ENCODE data around the gene LYPD6B.

Gene LYPD6B, protein sequence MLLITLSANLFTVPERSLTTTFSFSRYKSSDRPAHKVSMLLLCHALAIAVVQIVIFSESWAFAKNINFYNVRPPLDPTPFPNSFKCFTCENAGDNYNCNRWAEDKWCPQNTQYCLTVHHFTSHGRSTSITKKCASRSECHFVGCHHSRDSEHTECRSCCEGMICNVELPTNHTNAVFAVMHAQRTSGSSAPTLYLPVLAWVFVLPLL

DNA sequence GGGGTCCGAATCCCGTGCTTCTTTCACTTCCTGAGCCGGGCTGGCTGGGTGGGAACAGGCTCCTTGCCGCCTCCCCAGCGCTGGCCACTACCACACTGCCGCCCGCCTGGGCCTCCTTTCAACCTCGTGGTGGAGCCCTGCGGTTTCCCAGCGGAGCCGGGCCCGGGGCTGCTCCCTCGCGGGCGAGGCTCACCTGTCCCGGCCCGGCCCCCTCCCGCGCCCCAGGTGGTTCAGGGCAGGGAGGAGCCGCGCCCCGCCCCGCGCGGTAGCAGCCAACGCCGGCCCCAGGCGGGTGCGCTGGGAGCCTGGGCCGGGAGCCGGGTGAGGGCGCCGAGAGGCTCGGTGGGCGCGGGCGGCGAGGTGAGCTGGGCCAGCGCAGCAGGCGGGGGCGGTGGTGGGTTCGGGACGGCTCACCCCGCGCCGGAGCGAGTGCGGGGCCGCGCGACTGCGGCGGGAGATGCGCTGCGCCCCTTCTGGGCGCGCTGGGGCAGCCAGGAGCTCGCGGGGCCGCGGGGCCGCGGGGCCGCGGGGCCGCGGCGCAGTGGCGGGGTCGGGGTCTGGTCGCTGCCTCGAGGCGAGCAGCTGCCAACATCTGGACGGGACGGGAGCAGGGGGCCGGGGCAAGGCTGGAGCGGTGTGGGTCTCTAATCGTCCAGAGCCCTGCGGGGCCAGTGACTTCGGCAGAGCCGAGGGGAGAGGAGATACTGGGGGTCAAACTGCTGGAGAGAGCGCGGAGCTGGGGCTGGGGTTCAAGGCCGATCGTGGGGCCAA lies at the start of gene LYPD6B:
Gene LYPD6B (plus strand): TSS at position 258 of the 771 bp plus-strand sequence. CDS start 92,250 bp downstream, outside the sequence.
- DNase-seq (ENCODE audit: low spot score), result no peak

DNA sequence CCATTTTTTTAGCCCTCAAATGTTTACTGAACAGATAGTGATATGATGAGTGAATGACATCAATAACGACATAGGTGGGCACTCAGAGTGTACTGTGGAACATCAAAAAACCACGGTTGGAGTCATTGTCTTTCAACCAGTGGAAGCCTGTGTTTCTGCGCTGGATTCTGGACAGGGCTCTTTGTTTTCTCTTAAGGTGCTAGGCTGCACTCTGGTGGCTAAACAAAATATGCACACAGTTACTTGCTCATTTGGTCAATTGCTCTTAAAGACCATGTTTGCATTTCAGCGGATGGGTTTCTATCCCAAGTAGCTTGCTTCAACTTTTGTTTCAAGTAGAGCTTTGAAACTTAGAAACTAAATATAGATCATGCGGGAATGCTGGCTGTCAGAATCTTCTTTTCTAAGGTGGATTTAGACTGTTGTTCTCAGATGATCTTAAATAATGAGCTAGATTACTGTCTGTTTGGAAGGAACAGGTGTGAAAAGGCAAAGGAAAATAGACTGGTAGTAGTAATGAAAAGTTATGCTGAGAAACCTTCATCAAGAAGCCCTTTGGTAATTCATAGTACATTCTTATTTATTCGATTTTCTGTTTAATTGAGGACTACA lies 48.5 kb upstream of the LYPD6B start:
- DNase-seq (ENCODE audit: low spot score), result peak; percentile 95

DNA sequence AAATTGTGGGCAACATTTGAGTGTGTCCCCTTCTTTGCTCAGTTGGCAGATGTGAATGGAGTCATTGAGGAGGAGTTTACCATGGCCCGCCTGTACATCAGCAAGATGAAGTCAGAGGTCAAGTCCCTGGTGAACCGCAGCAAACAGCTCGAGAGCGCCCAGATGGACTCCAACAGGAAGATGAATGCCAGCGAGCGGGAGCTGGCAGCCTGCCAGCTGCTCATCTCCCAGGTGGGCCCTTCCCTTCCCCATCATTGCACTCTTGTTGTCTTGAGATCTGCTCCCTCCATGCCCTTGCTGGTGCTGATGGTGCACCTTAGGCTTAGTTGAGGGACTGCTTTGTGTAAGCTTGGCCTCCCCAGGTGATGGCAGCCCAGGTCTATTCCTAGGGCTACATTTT lies 47.5 kb upstream of the LYPD6B start:
- DNase-seq (ENCODE audit: low spot score), result no peak

DNA sequence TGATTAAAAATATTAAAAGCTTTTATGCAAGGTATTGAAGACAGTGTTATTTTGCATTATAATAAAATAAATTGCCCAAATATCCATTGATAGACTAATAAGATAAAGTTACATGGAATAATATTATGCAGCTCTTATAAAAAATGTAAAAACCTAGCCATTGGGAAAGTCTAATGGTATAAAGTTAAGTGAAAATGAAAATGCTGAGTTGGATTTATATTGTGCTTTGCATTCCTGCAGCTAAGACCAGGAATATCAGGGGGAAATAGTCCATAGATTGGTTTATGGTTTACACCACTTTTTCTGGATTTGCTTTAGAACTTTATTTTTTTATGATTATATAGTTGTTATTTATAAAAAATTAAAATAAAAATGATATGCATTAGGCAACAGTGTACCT lies 46.1 kb upstream of the LYPD6B start:
- no peak for DNase-seq (ENCODE audit: low spot score)

DNA sequence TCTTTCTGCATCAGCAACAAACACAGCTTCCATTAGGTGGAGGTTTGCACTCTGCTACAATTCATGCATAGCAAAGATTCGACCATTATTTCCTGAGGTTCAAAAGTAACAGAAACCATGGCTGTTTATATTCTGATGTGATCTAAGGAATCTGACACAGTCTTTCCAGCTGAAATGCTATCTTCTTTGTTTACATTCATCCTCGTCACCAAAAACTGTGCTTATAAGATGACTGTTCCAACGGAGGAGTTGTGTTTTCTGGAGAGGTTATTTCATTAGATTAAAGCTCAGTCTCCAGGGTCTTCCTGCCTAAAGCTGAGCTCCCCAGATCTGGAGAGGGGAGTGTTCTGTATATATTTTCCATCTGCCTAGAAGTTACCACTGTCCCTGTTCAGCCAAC lies 45.1 kb upstream of the LYPD6B start:
- DNase-seq (ENCODE audit: low spot score), result no peak

DNA sequence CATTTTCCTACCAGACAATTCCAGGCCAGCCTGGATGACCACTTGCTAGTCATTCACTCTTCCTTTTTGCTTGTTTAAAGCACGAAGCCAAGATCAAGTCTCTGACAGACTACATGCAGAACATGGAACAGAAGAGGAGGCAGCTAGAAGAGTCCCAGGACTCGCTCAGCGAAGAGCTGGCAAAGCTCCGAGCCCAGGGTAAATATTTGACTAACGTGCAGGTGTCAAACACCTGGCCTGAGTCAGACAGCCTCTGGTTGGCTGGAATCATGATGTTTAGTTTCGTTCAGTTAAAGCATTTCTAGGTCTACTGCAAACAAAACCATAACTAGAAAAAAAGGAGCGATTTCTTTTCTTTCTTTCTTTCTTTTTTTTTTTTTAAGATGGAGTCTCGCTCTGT lies 44.2 kb upstream of the LYPD6B start:
- no peak for DNase-seq (ENCODE audit: low spot score)

DNA sequence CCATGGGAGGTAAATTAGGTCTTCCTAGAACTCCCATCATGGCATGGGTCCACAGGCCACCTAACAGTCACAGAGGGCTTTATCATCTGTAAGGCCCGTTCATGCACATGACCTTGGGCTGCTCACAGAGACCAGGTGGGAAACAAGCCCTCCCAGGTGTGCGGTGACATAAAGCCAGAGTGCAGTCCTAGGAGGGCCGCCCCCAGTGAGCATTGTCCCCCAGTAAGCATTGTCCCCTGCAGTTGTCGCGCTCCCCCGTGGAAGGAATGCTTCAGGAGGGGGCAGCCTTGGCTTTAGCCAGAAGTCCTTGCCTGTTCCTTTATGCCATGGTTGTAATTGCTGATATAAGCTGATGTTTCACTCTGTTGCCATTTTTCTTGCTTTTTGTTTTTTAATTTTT lies 41.7 kb upstream of the LYPD6B start:
- DNase-seq (ENCODE audit: low spot score), result no peak

DNA sequence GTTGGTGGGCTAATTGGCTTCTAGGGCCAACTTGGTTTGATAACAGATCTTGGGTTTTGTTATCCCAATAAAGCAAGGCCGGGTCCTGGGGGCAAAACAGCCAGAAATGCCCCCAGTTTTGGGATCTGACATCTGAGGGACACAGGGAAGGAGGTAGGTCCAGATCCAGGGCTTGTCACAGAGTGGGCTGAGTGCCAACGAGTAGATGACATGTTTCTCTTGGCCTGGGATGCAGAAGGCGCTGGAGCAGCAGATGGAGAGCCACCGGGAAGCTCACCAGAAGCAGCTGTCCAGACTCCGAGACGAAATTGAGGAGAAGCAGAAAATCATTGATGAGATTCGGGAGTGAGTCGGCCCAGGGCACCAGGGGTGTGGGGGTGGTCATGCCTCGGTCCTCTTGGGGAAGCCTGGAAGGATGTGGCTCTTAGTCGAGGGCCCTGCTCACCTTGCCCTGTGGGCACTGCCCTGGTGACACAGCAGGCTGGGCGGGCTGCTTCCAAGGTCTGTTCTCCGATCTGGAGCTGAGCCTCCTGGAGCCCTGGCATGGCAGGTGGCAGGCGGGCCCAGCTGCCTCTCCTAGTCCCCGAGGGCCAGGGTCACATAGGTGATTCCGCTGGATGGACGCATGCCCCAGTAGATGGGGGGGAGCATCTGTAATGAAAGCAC lies 40.2 kb upstream of the LYPD6B start:
- DNase-seq (ENCODE audit: low spot score), result no peak

DNA sequence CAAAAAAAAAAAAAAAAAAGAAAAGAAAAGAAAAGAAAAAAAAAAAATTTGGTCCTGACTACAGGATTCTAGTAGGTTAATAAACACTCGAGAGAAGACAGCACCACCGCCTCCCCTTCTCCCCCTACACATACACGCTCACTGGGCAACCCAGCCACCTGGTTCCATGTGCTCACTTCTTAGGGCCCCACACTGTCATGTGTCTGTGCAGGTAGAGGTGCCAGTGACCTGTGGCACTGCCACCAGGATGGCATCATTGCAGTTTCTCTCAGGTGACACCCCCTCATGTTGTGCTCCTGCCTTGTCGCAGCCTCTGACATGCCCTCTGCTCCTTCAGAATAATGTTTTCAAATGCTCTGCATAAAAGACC lies 39.7 kb upstream of the LYPD6B start:
- no peak for DNase-seq (ENCODE audit: low spot score)

DNA sequence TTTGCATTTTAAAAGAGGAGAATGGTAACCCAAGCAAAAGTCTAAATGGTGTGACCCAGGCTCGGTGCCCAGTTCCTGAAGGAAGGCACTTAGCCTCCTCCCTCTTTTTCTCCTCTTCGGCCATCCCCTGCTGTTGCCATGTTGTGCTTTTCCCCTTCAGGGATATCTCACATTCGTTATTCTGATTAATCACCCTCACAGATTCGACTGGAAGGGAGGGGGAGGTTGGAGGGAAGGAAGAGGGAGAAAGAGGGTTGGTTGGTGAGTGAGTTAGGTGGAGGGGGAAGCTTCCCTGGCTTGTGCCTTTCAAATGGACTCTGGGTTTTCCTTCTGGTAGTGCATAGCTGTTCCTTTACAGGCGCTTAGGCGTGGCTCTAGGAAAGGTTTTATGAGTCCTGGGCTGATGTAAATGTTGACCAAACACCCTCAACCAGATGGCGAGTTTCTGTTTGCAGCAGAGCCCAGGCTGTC lies 39.0 kb upstream of the LYPD6B start:
- no peak for DNase-seq (ENCODE audit: low spot score)

DNA sequence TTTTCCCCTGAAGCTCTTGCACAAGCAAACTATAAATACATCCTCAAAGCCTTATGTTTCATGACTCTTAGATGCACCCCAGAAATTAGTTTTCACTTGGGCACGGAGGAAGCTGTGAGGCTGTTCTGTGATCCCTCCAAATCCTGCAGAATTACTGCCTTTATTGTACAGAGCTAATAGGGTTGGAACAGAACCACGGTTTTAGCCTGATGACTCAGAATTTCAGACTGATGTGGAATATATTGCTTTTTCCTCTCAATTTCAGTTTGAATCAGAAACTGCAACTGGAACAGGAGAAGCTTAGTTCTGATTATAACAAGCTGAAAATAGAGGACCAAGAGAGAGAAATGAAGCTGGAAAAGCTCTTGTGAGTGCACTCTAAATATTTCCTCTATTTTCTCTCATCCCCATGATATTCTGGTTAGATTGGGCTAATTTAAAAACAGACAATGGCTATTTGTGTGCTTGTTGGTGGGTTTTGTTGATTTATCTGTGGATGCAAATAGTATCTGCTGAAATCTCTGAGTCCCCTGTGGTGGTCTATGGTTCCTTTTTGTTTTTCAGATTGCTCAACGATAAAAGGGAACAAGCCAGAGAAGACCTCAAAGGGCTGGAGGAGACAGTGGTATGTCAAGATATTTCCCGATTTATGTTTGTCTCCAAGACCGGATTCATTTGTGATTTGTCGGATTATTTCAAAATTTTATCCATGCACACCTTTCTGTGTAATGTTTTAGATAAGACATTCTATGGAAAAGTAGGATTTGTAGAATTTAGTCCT lies 38.2 kb upstream of the LYPD6B start:
- no peak for DNase-seq (ENCODE audit: low spot score)

DNA sequence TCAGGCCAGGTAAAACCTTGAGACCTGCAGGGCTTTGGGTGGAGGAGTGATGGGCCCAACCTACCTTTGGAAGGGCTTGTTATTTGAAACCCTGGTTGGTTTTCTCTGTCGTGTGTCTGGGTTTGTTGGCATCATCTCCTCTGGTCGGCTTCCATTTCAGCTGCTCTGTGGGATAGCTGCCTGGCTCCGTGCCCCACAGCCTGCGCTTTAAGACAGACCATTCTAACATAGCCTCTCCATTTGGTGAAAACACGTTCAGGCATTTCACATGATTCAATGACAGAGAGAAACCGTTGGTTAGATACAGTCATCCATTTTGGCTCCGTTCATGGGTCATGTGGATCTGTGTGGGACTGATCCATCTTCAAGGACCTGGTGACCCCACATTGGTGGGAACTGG lies 37.0 kb upstream of the LYPD6B start:
- DNase-seq (ENCODE audit: low spot score), result no peak

DNA sequence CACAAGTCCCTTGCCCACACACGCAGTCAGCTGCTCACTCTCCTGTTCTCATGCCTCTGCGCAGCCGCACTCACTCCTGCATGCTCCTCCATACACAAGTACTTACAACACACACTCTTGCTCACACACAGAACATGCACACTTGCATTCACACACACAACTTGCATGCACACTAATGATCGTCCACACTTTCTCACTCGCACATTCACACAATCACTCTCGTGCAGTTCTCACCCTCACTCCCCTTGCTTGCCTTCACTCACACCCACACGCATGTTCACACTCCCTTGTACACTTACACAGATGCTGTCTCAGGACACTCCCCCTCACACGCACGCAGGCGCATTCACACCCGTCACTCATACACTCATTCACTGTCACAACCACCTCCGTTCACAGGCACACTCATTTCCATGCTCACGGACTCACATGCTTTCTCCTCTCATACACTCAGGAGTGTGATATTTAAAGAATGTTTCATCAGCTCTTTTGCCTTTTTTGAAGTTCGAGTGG lies 36.1 kb upstream of the LYPD6B start:
- DNase-seq (ENCODE audit: low spot score), result no peak

DNA sequence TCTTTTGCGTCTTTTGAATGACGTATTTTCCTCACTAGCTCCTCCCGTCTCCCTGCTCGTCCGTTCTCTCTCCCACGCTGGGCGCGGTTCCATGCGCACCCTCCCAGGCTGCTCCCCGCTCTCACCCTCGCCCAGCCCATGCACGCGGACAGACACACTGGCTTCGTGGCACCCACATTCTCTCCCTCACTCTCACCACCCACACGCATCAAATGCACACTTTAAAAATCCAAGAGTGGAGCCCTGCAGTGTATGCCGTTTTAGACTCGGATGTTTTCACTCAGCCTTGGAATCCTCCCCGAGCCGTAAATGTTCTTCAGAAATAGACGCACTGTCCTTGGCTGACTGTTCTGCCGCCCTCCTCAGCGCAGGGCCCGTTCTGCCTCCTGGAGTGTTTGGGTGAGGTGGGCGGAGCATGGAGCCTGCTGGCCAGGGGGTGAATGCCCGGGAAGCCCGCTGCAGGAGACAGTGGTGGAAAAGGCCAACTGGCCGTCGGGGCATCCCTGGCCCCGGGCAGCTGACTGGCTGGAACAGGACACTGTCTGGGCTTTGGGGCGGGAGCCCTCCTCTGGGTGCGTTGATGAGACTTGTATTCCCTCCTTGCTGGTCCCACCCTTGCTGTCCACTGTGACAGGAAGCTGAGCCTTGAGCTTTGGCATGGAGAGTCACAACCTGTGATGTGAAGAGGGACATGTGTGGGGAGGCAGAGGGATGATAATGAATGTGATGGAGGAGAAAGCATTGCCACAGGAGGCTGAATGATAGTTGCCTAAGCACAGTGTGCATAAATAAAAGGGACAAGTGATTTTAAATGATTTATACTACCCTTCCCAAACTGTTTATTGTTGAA lies 35.4 kb upstream of the LYPD6B start:
- DNase-seq (ENCODE audit: low spot score), result no peak

DNA sequence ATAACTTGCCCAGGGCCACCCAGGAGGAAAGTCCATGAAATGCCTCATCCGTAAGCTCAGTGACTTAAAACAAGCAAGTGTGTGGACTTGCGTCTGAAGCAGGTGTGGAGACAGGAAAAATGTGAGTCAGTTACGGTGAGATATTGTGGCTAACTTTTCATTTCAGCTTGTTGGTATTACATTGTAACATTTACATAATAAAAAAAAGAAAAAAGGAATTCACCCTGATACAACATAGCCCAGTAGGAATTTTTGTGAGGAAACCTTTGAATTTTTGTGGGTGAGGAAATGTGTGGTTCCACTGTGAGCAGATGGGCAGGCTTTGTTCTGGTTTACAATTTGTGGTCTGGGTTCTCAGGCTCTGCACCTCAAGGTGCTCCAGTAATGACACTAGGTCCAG lies 33.7 kb upstream of the LYPD6B start:
- no peak for DNase-seq (ENCODE audit: low spot score)

DNA sequence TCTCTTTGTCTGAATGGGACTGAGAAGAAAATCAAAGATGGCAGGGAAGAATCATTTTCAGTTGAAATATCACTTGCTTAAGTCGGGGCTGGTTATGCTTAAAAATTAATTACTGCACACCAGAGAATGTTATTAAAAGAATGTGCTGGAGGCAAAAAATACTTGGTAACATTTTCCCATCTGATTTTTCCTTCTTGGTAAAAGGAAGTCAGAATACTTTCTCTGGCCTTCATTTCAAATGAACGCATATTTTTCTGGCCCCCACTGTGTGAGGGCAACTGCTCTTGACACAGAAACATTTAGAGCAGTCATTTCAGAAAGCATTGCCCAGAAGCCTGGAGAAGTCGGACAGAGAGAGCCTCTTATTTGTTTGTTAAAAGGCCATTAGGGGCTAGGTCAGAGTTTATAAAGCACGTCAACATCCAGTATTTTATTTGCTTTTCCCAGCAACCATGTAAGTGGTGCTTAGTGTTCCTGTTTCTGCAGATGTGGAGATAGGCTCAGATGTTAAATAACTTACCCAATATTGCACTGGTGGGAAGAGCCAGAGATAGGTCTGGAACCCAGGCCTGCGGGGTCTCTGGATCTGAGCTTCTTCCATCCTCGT lies 32.9 kb upstream of the LYPD6B start:
- DNase-seq (ENCODE audit: low spot score), result no peak

DNA sequence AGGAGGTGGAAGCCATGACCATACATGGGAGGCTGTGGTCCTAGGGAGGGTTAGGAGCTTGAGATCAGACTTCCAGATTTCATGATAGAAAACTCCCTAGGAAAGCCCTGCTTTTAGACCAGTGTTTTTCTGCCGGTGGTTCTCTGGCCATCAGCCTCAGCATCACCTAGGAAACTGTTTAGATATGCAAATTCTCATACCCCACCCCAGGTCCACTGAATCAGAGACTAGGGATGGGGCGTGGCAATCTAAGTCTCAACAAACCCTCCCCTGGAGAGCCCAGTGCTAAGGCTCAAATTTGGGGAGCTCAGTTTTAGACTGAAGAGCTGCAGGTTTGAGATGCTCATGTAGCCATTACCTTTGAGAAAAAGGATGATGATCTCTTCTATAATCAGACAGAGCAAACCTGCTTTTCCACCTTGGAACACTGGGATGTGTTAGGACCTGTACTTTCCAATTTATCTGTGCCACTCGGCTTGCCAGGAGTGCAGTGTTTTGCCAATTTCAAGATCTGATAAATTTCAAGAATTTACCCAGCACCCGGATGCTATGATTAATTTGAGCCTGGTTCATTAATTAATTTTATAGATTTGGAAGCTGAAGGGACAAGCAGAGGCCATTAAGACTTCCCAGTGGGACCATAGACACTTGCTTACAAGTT lies 31.5 kb upstream of the LYPD6B start:
- DNase-seq (ENCODE audit: low spot score), result no peak

DNA sequence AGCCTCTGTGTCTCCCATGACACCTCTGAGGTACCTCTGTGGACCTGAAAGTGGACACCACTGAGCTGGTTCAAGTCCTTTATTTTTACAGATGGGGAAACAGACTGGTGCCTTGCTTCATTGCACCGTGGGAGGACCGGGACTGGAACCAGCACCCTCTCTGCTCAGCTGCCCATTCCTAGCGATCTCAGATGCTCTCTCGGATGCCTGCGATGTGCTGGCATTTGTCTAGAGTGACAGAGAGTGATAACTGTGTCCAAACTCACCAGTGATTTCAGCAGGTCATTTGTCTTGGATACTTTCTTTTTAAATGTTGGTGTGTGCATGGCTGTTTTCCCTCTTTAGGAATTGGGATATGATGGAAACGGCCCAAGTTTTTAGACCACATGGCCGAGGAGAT lies 30.1 kb upstream of the LYPD6B start:
- DNase-seq (ENCODE audit: low spot score), result no peak

DNA sequence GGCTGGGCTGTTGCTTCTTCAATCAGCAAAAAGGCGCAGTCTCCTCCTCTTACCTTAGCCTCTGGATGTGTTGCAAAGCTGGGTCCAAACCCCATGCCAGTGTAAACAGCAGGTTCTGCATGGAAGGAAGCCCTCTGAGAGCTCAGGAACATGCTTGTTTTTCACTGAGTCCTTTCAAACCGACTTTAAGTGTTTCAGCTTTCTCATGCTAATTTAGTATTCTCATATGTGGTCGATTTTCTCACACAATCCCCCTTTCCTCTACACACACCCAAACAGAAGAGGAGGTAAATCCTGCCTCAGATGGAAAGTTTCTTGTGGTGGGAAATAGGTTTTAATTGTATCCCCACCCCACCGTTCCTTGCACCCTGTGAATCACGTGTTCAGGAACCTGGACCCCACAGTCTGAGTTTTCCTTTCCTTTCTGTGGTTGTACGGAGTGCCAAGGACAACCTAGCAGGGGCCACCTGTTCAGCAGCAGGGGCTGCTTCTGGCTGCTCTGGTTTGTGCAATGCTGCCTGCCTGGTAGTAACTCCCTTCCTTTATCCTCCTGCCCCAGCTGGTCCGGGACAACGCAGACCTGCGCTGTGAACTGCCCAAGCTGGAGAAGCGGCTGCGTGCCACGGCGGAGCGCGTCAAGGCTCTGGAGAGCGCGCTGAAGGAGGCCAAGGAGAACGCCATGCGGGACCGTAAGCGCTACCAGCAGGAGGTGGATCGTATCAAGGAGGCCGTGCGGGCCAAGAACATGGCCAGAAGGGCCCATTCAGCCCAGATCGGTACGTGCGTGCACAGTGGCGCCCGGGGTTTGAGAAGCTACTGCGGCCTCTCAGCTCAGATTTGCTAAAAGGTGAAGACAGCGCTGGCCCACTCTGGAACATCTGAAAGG lies 28.7 kb upstream of the LYPD6B start:
- no peak for DNase-seq (ENCODE audit: low spot score)
